Measurements from ENCODE around the gene MTHFD2.
"Not testable (repeated sequence)": the region's sequence is repeated elsewhere in the genome, so short reads cannot be mapped to it uniquely, and the experiment has no call there.

Gene MTHFD2

GRCh38 chr2:74198461-74199274, at the start of gene MTHFD2:
Gene MTHFD2, plus strand, starts transcription at chr2:74198615. Its CDS starts 27 bp downstream, at chr2:74198642.
- DNase-seq, result peak; percentile 91 to 99 (median 97)

DNA sequence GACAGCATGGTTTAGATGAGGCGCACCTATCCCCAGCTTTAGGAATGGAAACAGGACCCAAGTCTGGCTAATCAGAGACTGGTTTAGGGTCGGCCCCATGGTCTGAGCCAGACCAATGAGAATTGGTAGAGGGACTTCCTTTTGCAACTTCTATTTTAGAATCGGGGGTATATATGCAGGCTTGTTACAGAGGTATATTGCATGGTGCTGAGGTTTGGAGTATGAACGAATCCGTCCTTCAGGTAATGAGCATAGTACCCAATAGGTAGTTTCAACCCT, 49.2 kb upstream of the MTHFD2 start:
- DNase-seq, result no peak

DNA sequence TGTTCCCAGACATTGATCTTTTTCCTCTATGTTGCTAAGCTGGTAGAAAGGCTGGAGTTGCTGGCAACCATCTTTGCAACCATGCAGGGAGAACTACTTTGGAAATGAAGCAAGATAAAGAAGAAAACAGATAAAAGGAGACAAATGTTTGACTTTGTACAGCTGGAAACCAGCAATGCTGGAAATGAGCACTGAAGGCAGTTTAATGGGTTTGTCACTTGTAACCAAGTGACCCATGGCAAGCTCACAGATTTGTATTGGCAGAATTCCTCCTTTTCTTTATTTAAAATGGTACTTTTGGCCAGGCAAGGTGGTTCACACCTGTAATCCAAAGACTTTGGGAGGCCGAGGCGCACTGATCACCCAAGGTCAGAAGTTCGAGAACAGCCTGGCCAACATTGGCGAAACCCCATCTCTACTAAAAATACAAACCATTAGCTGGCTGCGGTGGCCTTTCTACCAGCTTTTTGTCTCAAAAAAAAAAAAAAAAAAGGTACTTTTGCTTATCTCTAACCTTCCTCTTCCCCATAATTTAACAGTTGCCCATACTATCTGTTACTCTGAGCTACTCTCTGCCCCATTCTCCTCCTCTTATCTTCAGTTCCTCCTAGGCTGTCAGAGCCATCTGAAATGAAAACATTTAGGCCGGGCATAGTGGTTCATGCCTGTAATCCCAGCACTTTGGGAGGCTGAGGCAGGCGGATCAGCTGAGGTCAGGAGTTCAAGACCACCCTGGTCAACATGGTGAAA, 48.7 kb upstream of the MTHFD2 start:
- DNase-seq, result no peak

DNA sequence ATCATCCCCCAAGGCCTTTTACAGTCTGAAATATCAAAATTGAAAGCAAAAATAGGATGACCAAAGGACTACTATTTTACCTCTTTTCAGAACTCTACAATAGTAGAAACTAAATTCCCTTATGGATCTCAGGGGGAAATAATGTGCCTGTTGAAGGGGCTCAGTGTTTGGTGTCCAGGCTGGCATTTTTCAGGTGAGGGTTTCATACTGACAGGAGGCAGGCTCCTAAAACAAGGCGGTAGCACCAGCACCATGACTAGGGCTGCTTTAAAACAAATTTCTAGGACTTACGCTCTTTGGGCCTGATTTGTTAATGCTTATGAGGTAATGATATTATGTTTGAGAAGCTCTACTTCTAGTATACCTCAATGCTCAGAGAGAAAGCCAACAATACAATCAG, 45.5 kb upstream of the MTHFD2 start:
- DNase-seq, result no peak

DNA sequence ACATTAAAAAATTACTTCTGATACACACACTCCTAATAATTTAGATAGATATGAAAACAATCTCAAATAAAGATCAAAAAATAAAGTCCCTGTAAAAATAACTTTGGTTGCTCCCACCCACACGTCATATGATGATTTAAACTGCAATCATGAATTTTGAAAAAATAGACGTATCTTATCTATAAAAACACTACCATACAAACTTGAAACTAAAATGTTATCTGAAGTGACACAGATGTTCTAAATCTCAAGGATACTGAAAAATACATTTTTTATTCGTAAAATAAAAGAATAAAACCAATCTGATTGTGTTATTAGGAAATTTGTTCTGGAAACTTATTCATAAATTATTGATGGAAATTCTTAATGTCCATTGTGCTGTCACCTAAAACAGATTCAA, 42.6 kb upstream of the MTHFD2 start:
- no peak for DNase-seq

DNA sequence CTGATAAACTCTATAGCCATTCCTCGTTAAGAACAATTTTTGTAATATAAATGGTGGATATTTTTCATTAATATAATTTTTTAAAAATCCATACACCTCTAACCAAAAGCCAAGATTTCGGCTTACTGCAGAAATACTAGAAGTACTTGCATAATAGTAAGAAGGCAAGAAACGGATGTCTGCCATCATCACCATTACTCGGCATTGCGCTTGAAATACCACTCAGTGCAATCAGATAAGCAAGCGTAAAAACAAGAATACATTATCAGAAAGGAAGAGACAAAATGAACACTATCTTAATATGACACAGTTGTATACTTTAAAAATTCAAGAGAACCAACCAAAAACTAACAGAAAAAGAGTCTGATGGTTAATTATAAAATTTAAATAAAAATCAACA, 35.5 kb upstream of the MTHFD2 start:
- DNase-seq, result no peak

DNA sequence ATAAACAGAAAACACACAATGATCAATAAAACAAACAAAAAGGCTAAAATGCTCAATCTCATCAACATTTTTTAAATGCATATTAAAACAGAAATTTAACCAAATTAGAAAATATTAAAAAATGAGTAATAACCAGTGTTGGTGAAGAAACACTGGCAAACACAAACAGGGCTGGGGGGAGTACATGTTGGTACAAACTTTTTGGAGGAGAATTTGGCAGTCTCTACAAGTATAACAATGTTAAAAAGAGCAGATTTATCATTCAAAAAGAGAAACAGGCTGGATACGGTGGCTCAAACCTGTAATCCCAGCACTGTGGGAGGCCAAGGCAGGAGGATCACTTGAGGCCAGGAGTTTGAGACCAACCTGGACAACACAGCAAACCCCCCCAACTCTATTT, 33.7 kb upstream of the MTHFD2 start:
- DNase-seq, result no peak

- DNase-seq, result no peak
These were observed 29.7 kb upstream of the MTHFD2 start for GRCh38 chr2:74168739-74169138.

DNA sequence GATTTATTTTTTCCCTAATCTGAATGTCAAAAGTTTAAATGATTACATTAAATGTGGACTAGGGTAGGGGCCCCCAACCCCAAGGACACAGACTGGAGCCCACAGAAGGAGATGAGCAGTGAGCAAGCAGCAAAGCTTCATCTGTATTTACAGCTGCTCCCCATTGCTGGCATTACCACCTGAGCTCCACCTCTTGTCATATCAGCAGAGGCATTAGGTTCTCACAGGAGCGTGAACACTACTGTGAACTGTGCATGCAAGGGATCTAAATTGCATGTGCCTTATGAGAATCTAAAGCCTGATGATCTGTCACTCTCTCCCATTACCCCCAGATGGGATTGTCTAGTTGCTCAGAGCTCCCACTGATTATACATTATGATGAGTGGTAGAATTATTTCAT, 23.5 kb upstream of the MTHFD2 start:
- no peak for DNase-seq

DNA sequence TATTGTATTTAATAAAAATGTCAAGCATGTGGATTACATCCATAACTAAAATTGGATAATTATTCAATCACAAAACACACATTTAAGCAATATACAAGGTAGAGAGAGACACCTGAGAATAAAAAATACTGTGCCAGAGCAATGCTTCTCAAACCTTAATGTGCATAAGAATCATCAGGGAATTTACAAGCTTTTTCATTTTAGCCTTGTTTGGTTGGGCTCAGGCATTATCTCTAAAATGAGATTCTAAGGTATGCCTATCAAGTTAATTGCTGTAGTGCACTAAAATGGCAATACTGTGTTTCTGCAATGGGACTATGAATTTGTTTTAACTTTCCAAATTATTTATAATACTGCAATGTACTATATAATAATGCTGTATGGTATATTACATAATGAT, 20.7 kb upstream of the MTHFD2 start:
- DNase-seq, result no peak

DNA sequence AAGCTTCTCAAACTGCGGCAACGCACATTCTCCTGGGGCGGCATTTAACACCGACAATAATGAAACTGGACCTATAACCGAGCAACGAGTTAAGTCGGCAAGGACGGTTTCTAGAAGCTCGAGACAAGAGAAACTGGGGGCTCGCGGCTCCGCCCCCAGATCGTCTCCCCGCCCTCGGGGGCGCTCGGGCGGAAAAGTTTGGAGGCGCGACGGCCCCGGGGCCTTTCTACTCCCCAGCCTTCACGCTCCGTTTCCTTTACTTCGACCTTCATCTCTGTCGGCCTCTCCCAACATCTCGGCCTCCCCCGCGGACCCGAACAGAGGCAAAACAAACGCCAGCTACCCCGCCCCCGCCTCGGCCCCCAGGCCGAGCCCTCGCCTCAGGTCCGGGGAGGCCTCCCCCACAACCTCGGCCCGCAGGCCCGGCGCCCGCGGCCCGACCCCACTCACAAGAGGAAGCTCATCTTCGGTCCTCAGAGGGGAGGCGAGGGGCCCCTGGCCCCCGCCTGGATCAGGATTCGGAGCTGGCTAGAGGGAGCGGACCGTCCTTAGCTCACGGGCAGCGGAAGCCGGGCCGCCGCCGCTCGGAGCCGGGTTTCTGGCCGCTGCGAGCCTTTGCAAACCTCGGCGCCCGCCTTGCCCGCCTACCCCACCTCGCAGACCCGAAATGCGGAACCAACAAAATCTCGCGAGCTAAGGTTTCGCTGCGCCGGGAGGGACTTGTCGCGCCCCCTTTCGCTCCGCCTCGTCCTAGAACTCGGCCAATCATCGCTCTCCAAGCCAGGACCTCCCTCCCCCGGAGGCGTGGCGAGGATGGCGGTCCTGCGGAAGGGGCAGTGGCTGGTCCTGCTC, 20.0 kb upstream of the MTHFD2 start, which contains the start of gene MOB1A:
Gene MOB1A (minus strand): TSS at position 669 of the 852 bp plus-strand sequence. CDS start 205 bp downstream, at position 464.
- DNase-seq, result peak; percentile 94 to 100 (median 99)

GRCh38 chr2:74179063-74179865, 19.2 kb upstream of the MTHFD2 start:
- no peak for DNase-seq

GRCh38 chr2:74181739-74182138, 16.7 kb upstream of the MTHFD2 start:
- no peak for DNase-seq

DNA sequence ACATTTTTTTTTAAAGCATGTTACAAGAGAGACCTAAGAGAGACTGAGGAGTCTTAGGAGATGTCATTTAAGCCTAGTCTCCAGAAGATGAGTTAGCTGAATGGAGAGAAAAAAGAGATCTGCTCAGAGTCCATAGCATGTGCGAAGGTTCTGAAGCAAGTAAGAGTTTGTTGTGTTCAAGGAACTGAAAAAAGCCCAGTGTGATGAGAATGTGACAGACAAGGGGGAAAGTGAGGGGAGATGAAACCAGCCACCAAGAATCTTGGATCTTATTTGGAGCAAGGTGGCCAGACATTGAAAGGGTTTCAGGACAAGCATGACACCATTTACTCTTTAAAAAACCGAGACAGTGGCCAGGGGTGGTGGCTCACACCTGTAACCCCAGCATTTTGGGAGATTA, 14.5 kb upstream of the MTHFD2 start:
- no peak for DNase-seq

GRCh38 chr2:74186038-74186437, 12.4 kb upstream of the MTHFD2 start:
- DNase-seq, result no peak

- DNase-seq, result not testable (repeated sequence)
These were observed 11.7 kb upstream of the MTHFD2 start for GRCh38 chr2:74186706-74187105.

DNA sequence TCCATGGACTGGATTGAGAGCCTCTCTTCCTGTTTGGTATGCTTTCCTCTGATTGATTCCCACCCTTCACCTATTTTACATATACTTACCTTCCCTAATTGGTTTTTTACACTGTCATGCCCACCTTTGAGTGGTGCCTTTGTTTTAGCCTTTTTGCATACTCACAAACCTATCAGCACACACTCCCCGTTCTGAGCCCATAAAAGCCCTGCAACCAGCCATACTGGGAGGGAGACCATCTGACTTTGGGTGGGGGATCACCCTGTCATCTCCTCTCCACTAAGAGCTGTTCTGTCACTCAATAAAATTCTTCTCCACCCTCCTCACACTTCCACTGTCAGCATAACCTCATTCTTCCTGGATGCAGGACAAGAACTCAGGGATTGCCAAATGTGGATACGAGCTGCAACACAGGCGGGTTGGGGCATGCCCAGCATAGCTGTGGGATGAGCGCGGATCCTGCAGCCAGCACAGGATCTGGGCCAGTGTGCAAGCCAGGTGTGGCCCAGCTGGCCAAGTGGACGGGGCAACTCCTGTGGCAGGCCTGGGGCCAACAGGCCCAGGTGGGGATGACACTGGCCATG, 10.3 kb upstream of the MTHFD2 start:
- DNase-seq, result no peak

- no peak for DNase-seq
These were observed 9.7 kb upstream of the MTHFD2 start for GRCh38 chr2:74188696-74189095.

DNA sequence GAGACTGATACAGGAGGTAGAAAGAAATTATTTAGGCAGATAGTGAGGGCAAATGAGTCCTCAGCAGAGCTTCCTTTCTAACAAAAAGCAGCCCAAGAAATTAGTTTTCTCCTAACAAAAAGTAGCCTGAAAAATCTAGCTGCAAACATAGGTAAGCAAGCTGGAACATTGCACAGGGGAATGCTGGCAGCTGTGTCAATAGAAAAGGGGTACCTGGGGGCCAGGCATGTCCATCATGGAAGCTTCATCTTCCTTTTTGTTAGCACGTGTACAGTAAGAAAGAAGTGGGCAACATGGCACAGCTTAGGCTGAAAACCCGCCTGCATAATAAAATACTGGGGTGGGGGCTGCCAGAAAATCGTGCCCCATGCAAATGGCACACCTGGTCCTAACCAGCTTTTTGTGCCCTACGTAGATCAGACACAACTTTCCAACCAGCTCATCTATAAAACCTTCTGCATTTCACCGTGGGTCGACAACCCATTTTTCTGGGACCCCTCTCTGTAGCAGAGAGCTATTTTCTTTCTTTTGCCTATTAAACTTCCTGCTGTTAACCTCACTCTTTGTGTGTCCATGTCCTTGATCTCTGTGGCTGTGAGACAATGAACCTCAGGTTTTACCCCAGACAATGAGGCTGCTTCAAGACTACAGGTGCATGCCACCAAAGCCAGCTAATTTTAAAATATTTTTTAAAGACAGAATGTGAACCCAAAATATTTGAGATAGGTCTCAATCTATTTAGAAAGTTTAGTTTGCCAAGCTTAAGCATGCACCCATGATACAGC, 6.6 kb upstream of the MTHFD2 start:
- peak in 2 of 3 experiments; percentile 31 to 59 for DNase-seq

GRCh38 chr2:74194799-74195198, 3.6 kb upstream of the MTHFD2 start:
- no peak for DNase-seq

GRCh38 chr2:74197049-74197448, 1.4 kb upstream of the MTHFD2 start:
- no peak for DNase-seq
